OCI-LY3 (cell line): ENCODE results near the gene UNC45A.
A peak's percentile ranks its signal among the peaks of the same experiment; 100 is the strongest.

Experiments used
- H2AFZ ChIP-seq: fragments of 200-600, 300-600 bp; shearing (Covaris generic); 2 replicates; pipeline ENCODE4 v1.6.0; 2014; ENCODE audit warnings: antibody characterized with exemption, low read depth, low read length
- H3K27ac ChIP-seq: fragments of 200-600, 300-600 bp; sonication (generic); 2 replicates; pipeline ENCODE4 v1.5.1; 2014; ENCODE audit warnings: mild to moderate bottlenecking, low read length, moderate library complexity, mixed read lengths
- H3K27me3 ChIP-seq: fragments of 200-600, 300-600 bp; sonication (generic); 2 replicates; pipeline ENCODE4 v1.6.1; 2014; ENCODE audit warnings: low read depth, low read length, mixed read lengths
- H3K36me3 ChIP-seq: fragments of 200-600, 300-600 bp; sonication (generic); replicated peaks from 2 replicates; pipeline ENCODE3; 2014; ENCODE audit warnings: low read depth, low read length, mixed read lengths
- H3K4me1 ChIP-seq: fragments of 300-600, 200-600 bp; sonication (generic); 2 replicates; pipeline ENCODE4 v1.6.1; 2014; ENCODE audit warnings: low read length, mixed read lengths
- H3K4me2 ChIP-seq: fragments of 200-600, 300-600 bp; sonication (generic); 2 replicates; pipeline ENCODE4 v1.6.1; 2014; ENCODE audit warnings: low read length, mixed read lengths
- H3K4me3 ChIP-seq: fragments of 300-600, 200-600 bp; sonication (generic); 2 replicates; pipeline ENCODE4 v1.5.1; 2014; ENCODE audit warnings: antibody characterized with exemption, mild to moderate bottlenecking, low read length, moderate library complexity
- H3K79me2 ChIP-seq: fragments of 300-600, 200-600 bp; shearing (Covaris generic); 2 replicates; pipeline ENCODE4 v1.6.1; 2014; ENCODE audit warnings: mild to moderate bottlenecking, low read length, mixed read lengths
- H3K9ac ChIP-seq: fragments of 300-600, 200-600 bp; shearing (Covaris generic); 2 replicates; pipeline ENCODE4 v1.6.0; 2014; ENCODE audit warnings: mild to moderate bottlenecking, low read length, moderate library complexity
- H3K9me3 ChIP-seq: fragments of 200-600, 300-600 bp; shearing (Covaris generic); 2 replicates; pipeline ENCODE4 v1.6.1; 2014; ENCODE audit warnings: low read length, mixed read lengths; ENCODE audit not compliant: insufficient read depth
- H4K20me1 ChIP-seq: fragments of 200-600, 300-600 bp; sonication (generic); 2 replicates; pipeline ENCODE4 v1.6.1; 2016; ENCODE audit warnings: low read length, mixed read lengths; ENCODE audit not compliant: insufficient read depth
- EZH2phosphoT487 ChIP-seq: fragments of 200-600 bp; shearing (Covaris generic); IDR thresholded peaks from 2 replicates; pipeline ENCODE4 v1.6.1; 2018; ENCODE audit warnings: antibody characterized with exemption, mixed run types, low read depth
- TF ChIP-seq, protein P1 (sequence below): fragments of 200-600, 300-600 bp; sonication (generic); IDR thresholded peaks from 2 replicates; pipeline ENCODE4 v1.5.1; 2014; ENCODE audit warnings: antibody characterized with exemption, low read length, low read depth

The UNC45A gene

GRCh38 chr15:90950676-90951075 lies 15.6 kb downstream of the UNC45A start:
- no peaks in the 10 kb centered on the region for H3K27me3 ChIP-seq
- no peak overlapping the region for H3K4me3 ChIP-seq
- no peaks in the 10 kb centered on the region for H3K9me3 ChIP-seq
- no peak overlapping the region for H3K9ac ChIP-seq
- no peaks in the 10 kb centered on the region for H4K20me1 ChIP-seq
- peaks cover 6% of the 10 kb centered on the region for H3K79me2 ChIP-seq
- TF ChIP-seq, protein P1, sequence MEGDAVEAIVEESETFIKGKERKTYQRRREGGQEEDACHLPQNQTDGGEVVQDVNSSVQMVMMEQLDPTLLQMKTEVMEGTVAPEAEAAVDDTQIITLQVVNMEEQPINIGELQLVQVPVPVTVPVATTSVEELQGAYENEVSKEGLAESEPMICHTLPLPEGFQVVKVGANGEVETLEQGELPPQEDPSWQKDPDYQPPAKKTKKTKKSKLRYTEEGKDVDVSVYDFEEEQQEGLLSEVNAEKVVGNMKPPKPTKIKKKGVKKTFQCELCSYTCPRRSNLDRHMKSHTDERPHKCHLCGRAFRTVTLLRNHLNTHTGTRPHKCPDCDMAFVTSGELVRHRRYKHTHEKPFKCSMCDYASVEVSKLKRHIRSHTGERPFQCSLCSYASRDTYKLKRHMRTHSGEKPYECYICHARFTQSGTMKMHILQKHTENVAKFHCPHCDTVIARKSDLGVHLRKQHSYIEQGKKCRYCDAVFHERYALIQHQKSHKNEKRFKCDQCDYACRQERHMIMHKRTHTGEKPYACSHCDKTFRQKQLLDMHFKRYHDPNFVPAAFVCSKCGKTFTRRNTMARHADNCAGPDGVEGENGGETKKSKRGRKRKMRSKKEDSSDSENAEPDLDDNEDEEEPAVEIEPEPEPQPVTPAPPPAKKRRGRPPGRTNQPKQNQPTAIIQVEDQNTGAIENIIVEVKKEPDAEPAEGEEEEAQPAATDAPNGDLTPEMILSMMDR, result no peak
- no peak for TF ChIP-seq EZH2phosphoT487
- H3K4me2 ChIP-seq, result no peak overlapping the region
- peaks cover 47% of the 10 kb centered on the region for H3K36me3 ChIP-seq
- H3K27ac ChIP-seq, result no peak overlapping the region
- no peak overlapping the region for H2AFZ ChIP-seq
- peaks cover 3% of the 10 kb centered on the region for H3K4me1 ChIP-seq

DNA sequence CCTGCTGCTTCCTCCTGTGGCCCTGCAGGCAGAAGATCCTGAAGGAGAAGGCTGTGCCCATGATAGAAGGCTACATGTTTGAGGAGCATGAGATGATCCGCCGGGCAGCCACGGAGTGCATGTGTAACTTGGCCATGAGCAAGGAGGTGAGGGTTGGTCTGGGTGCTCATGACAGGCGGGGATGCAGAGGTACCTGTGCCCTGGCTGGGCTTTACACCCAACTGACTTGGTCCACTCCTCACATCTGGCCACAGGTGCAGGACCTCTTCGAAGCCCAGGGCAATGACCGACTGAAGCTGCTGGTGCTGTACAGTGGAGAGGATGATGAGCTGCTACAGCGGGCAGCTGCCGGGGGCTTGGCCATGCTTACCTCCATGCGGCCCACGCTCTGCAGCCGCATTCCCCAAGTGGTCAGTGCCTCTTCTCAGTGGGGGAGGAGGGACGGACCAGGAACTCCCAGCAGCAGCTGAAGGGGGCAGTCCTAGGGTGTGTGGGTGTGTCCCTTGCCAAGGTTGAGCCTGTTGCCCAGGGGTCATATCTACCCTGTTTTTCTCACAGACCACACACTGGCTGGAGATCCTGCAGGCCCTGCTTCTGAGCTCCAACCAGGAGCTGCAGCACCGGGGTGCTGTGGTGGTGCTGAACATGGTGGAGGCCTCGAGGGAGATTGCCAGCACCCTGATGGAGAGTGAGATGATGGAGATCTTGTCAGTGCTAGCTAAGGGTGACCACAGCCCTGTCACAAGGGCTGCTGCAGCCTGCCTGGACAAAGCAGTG lies 18.0 kb downstream of the UNC45A start:
- no peak overlapping the region for H3K4me2 ChIP-seq
- H3K27ac ChIP-seq, result no peak overlapping the region
- peaks cover 37% of the 10 kb centered on the region for H3K36me3 ChIP-seq
- no peaks in the 10 kb centered on the region for H4K20me1 ChIP-seq
- H3K9ac ChIP-seq, result no peak overlapping the region
- no peaks in the 10 kb centered on the region for H3K9me3 ChIP-seq
- no peak for TF ChIP-seq EZH2phosphoT487
- TF ChIP-seq, protein P1, result no peak
- H3K79me2 ChIP-seq, result peaks cover 29% of the 10 kb centered on the region
- H3K27me3 ChIP-seq, result no peaks in the 10 kb centered on the region
- H2AFZ ChIP-seq, result no peak overlapping the region
- H3K4me3 ChIP-seq, result no peak overlapping the region
- peaks cover 10% of the 10 kb centered on the region for H3K4me1 ChIP-seq

- Histone ChIP-seq H3K36me3 (peaks cover 33% of the 10 kb centered on the region), H3K9ac (no peak overlapping the region), H3K4me3 (peak overlapping the region; percentile 86), H3K4me1 (peaks cover 10% of the 10 kb centered on the region), H2AFZ (no peak overlapping the region), H3K27me3 (no peaks in the 10 kb centered on the region), H3K27ac (no peak overlapping the region), H3K4me2 (peak overlapping the region; percentile 68), H3K79me2 (peaks cover 29% of the 10 kb centered on the region), H3K9me3 (no peaks in the 10 kb centered on the region), H4K20me1 (no peaks in the 10 kb centered on the region)
- no peak for TF ChIP-seq EZH2phosphoT487
- TF ChIP-seq, protein P1, result no peak
Measured at GRCh38 chr15:90953947-90954711, 19.0 kb downstream of the UNC45A start.
